ENCODE results near the gene TMX3.

Gene TMX3

GRCh38 chr18:68707646-68708045, 7.3 kb downstream of the TMX3 start:
- no peak for DNase-seq

DNA sequence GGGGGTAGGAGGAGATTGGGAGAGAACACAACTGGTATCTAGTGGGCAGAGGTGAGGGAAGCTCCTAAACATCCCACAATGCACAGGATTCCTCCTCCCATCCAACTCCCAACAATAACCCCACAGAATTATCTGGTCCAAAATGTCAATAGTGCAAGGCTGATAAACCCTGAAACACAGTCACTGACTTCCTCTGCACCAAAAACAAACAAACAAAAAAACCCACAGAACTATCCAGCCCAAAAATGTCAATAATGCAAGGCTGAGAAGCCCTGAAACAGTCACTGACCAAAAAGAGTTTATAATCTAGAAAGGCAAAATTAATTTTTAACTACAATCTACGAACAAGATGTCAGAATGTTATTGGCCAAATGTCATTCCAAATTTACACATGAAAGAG, 9.8 kb downstream of the TMX3 start:
- no peak for DNase-seq

- DNase-seq = no peak
These were observed 11.6 kb downstream of the TMX3 start for GRCh38 chr18:68703326-68703725.

- no peak for DNase-seq
These were observed 13.6 kb downstream of the TMX3 start for GRCh38 chr18:68701353-68701752.

- DNase-seq = no peak
These were observed 15.9 kb downstream of the TMX3 start for GRCh38 chr18:68699043-68699442.

GRCh38 chr18:68696937-68697336, 18.0 kb downstream of the TMX3 start:
- no peak for DNase-seq

DNA sequence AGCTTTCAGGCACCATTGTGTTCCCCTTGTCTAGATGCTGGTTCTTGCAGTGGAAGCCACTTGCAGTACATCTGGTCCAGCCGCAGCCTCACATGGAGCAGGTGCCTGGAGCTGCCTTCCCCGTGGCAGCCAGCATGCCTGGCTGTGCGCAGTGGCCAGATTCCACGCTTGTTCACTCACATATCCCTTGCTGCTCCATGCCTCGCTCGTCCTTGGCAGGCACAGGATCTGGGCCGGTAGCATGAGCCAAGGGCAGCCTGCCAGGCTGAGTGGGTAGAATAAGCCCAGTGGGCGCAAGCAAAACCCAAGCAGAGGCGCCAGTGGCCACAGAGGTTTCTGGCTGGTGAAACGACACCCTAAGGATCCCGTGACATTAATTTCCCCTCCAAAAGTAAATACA, 20.6 kb downstream of the TMX3 start:
- no peak for DNase-seq

DNA sequence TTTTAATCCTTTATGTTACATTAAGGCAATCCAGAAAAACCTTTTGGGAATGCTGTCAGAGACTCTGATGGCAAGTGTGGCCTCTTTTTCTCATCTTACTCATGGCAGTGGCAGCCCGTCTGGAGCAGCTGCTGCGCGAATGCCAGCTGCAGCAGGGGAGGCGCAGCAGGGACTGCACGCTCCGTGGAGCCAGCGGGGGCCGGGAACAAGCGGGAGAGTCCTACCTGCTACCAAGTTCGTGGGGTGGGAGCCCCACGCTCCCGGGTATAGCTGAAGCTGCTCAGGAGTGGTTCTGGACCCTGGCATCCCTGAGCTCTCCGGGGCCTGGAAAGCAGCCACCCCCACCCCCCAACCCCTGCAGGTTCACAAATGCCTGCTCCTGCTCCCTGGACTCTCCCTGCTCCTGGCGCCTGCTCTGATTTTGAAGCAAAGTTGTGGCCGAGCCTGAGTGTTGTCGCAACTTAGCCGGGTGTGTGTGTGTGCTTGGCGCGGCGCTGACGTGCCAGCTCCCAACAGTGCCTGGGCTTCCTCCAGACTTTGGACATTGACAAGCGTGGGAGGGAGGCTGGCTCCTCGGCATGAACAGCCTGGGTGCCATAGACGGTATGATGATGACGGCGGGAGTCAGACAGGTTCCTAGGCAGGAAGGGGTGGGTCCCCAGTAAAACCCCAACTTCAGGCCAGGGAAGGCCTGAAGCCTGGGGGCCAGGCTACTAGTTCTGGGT, 21.7 kb downstream of the TMX3 start:
- no peak for DNase-seq

GRCh38 chr18:68679528-68679927, 35.4 kb downstream of the TMX3 start:
- DNase-seq = no peak

DNA sequence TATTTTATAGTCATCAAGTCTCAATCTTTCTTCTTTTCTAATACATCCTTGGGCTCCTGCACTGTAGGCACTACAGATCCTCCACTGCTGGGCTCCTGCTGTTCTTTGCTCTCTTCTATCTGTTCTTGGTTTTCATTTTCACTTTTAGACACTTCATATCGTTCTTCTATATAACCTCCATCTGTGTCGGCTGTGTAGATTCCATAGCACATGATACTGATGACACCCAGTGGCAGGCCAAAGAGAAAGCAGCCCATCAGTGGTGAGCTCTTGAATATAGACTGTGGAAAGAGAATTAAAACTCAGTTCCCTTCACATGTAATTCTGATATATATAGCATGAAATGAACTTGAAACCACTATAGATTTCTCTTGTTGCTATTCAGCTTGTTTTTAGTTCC, 38.0 kb downstream of the TMX3 start:
- no peak for DNase-seq

DNA sequence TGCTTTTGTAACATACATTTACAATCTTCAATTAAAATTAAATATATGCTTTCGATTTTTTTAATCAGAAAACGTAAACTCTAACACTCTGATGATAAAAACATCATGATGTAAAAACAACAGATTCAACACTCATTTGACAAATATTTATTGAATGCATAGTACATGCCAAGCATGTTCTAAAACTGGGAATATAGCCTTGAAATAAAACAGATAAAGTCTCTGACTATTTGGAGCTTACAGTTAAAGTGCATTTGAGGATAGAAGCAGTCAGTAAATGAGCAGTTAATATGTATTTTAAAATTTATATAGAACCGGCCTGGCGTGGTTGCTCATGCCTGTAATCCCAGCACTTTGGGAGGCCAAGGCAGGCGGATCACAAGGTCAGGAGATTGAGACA, 47.8 kb downstream of the TMX3 start:
- DNase-seq = no peak

- no peak for DNase-seq
These were observed 48.5 kb downstream of the TMX3 start for GRCh38 chr18:68666381-68666780.

- no peak for DNase-seq
These were observed 49.3 kb downstream of the TMX3 start for GRCh38 chr18:68665628-68666027.

GRCh38 chr18:68662754-68663153, 52.2 kb downstream of the TMX3 start:
- DNase-seq = no peak

GRCh38 chr18:68660354-68661183, 54.3 kb downstream of the TMX3 start:
- no peak for DNase-seq

GRCh38 chr18:68648191-68648590, 66.7 kb downstream of the TMX3 start:
- DNase-seq = no peak

GRCh38 chr18:68642003-68642402, 72.9 kb downstream of the TMX3 start:
- DNase-seq = no peak

GRCh38 chr18:68640861-68641260, 74.0 kb downstream of the TMX3 start:
- no peak for DNase-seq

DNA sequence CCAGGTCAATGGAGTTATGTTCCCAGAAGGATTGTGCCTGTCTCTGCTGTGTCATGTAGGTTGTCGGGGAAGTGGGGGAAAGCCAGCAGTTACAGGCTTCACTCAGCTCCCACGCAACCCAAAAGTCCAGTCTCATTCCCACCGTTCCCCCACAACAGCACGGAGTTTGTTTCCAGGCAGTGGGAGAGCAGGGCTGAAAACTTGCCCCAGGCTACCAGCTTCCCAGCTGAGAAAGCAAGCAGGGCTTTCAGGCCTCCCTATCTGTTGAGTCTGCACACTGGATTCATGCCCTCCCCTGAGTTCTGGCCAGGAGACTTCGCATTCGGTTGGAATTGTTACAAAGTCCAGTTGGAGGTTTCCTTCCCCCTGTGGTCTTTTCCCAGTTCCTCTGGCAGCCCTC, 76.3 kb downstream of the TMX3 start:
- no peak for DNase-seq

GRCh38 chr18:68627812-68628211, 87.1 kb downstream of the TMX3 start:
- DNase-seq = no peak

Measured in activated T-cell treated with anti-CD3 and anti-CD28 coated beads, Interleukin-2, amount 50 U/mL, for 1 hour (primary cell).